T-helper 22 cell (primary cell): Measurements from ENCODE around the gene DPAGT1.
"Not testable (repeated sequence)": the region's sequence is repeated elsewhere in the genome, so short reads cannot be mapped to it uniquely, and the experiment has no call there.

Experiments
- DNase-seq: peaks from one replicate; pipeline ENCODE4 v3.0.0-alpha.2; 2020; ENCODE audit warnings: low read depth

The DPAGT1 gene

DNA sequence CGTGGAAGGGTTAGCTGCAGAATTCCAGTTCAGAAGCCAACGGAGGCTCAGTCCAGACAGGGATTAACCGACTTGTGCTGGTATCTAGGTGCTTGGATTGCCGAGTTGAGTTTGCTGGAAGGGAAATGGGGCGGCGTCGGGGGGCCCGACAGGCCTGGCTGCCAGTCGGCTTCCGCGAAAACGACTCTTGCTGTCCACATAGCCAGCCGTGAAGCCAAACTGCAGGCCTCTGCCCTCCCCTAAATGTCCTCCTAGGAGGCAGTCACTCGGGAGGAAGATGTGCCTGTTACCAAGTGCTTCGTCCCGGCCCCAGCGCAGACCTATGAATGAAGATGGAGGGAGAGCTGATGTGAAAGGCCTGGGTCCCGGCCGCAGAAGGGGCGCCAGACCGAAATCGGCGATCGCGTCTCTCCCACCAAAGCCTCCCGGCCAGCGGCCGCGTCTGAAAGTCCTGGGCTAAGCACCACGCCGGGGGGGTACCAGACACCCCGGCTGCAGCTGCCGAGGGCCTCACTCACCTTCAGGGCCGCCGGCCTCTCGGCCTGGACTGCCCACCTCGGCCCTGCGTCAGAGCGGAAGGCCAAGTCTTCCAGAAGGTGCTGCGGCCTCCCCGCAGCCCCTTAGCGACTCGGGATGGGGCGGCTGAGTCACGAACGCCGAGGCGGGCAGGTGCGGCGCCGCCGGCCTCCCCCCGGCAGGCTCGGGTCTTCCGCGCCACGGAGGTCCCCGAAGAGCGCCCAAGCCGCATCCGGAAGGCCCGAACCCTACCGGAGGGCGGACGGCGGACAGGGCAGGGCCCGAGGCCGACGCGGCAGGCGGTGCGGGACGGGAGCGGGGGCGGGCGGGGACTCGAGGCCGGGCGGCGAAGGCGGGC, 7.5 kb downstream of the DPAGT1 start:
- no peak for DNase-seq

DNA sequence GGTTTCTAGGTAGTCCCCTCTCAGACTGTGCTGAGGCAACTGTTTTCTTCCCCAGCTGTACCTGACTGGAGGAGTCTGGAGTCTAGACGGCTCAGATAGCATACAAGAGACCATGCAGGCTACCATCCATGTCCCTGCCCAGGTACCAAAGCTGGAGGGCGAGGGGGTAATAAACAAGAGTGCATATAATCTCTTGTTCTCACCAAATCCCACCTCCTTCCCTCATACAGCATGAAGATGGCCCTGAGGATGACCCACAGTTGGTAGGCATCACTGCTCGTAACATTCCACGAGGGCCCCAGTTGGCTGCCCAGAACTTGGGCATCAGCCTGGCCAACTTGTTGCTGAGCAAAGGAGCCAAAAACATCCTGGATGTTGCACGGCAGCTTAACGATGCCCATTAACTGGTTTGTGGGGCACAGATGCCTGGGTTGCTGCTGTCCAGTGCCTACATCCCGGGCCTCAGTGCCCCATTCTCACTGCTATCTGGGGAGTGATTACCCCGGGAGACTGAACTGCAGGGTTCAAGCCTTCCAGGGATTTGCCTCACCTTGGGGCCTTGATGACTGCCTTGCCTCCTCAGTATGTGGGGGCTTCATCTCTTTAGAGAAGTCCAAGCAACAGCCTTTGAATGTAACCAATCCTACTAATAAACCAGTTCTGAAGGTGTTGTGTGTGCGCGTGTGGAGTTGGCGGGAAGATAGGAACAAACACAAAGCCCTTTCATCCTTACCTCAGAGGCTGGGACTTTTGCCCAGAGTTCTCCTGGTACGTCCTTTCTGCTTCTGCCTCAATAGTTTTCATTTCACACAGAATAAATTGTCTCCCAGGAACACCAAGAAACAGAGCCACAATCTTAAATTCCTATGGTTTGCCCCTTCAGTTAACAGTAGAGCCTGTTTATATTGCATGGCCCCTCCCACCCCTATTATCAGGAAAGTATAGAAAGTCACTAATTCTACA, 8.5 kb downstream of the DPAGT1 start:
- DNase-seq = no peak

DNA sequence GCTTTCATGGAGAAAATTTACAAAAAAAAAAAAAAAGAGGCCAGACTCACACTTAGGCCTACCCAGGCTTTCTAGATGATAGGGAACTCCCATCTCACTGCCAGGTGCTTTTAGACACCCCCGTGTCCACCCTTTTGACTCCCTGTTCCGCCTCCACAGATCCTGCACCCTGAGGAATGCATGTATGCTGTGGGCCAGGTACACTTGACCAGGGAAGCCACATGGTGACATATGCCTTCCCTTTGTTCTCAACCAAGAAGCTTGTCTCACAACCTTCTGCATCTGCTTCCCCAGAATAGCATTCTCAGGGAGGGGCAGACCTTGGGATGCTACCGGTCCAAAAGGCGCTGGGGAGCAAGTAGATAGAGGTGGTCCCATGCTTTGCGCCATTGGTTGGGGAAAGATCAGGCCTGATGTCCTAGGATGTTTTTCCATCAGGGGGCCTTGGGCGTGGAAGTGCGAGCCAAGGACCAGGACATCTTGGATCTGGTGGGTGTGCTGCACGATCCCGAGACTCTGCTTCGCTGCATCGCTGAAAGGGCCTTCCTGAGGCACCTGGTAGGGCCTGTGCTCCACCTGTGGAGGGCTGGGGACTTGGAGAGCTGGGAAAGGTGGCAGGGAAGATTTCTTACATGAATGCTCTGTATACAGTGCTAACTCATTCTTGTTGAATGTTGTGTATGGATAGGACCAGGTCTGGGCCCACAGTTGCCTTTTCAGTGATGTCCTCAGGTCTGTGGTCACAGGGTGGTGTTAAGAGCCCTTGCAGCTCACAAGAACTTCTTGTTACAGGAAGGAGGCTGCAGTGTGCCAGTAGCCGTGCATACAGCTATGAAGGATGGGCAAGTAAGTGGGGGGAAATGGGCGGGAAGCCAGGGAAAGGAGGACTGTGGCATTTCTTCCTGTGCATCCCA, 9.4 kb downstream of the DPAGT1 start:
- DNase-seq = no peak

DNA sequence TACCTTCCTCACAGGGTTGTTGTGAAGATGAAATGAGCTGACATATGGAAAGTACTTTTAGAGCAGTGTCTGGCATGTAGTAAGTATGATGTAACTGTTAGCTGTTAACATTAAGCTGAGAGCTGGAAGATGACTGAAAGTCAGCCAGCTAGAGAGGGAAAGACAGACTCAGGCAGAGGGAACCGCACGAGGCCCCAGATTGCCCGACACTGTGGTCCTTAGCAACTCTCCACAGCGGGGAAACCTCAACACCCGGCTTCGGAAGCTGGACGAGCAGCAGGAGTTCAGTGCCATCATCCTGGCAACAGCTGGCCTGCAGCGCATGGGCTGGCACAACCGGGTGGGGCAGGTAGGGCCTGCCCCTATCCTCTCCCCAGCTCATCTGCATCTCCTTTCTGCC, 10.5 kb downstream of the DPAGT1 start:
- no peak for DNase-seq

DNA sequence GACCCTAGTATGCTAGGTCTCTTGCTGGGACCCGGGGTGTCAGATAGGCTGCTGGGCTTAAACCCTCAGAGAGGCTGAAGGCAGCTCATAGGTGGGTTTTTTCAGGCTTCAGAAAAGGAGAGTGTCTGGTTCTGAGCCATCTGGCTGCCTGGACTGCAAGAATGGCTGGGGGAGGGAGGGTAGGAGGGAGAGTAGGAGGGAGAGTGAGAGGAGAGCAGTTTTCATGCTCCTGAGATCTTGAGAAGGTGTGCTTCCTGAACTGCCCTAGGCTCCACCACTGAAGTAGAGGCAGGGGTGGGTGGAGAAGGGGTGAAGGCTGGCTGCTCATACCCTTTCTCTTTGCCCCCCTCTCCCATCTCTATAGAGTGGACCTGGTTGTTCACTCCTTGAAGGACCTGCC, 12.3 kb downstream of the DPAGT1 start:
- no peak for DNase-seq

DNA sequence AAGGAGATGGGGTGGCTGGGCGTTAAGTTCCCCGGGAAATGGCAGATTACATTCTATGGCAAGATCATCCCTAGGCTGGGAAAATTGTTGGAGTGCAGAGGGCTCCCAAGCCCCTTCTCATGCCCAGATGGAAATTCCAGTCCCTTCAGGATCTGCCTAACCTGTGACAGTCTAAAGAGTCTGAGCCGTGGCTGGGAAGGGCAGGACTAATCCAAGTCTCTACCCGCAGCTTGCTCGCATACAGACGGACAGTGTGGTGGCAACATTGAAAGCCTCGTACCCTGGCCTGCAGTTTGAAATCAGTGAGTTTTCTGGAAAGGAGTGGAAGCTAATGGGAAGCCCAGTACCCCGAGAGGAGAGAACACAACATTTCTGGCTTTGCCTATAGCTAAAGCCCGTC, 13.2 kb downstream of the DPAGT1 start:
- no peak for DNase-seq

DNA sequence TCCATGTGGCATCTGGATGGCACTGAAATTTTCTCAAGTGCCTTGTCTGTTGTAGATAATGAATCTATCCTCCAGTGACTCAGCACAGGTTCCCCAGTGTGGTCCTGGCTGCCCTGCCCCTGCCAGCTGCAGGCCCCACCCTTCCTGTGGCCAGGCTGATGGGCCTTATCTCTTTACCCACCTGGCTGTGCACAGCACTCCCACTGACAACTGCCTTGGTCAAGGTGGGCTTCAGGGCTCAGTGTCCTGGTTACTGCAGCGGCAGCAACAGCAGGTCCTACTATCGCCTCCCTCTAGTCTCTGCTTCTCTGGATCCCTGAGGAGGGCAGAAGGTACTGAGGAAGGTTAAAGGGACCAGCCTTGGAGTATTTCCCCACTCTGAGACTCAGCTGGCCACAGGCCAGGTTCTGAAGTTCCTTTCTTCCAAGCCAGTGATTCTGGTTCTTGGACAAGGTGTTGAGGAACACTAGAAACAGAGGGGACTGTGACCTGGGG, 13.9 kb downstream of the DPAGT1 start:
- DNase-seq = no peak

DNA sequence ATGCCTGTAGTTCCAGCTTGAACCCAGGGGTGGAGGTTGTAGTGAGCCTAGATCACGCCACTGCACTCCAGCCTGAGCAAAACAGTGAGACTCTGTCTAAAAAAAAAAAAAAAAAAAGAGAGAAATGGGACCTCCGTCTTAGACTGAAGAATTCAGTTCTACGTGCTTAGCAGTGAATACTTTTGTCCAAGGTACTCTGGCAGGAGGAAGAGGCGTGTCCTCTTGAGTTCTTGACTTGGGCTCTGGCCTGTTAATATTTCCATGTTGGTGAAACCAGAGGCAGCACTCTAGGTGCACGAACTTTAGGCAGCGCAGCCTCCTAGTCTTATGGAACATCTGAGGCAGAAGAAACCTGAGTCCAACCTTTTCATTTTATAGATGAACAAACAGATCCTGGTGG, 14.5 kb downstream of the DPAGT1 start:
- no peak for DNase-seq

DNA sequence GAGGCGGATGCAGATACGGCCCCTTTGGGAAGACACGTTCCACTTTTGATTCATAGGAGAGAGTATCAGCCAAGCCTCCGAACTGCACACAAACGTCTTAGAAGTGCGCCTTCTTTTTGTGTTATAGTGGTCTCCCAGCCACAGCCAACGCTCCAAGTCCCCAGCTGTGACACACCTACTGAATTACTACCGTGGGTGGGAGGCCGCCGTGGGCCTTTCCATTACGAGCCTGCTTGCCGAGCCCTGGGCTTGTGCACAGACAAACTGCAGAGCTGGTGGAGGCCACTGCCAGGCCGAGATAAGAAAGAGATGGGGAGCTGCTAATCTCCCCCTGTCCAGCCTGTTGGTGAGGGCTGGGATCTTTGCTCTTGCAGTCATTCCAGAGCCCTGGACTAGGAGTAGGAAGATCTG, 16.2 kb downstream of the DPAGT1 start:
- no peak for DNase-seq

DNA sequence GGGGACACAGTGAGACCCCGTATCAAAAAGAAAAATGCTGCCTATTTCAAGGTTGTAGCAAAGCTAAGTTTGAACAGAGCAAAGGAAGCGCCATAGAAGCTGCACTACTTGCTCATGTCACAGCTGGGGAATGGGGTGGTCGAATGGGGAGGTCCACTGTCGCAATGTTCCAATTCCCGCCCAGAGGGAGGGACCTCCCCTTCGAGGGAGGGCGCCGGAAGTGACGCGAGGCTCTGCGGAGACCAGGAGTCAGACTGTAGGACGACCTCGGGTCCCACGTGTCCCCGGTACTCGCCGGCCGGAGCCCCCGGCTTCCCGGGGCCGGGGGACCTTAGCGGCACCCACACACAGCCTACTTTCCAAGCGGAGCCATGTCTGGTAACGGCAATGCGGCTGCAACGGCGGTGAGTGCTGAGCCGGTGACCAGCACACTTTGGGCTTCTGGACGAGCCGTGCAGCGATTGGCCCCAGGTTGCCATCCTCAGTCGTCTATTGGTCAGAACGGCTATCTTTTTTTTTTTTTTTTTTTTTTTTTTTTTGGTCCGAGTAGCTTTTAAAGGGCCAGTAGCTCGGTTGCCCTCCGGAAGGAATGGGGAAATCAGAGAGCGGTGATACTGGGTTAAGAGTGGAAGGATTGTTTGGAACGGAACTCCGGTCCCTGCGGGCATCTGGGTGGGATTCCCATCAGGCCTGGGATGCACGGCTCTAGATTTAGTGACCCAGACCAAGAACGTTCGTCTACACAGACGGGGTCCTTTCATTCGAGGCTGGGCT, 16.8 kb downstream of the DPAGT1 start, which contains the start of gene HMBS:
HMBS (plus strand) TSS at position 219 of the 774 bp plus-strand sequence; CDS start at position 372, 153 bp downstream.
- peak; percentile 88 for DNase-seq

DNA sequence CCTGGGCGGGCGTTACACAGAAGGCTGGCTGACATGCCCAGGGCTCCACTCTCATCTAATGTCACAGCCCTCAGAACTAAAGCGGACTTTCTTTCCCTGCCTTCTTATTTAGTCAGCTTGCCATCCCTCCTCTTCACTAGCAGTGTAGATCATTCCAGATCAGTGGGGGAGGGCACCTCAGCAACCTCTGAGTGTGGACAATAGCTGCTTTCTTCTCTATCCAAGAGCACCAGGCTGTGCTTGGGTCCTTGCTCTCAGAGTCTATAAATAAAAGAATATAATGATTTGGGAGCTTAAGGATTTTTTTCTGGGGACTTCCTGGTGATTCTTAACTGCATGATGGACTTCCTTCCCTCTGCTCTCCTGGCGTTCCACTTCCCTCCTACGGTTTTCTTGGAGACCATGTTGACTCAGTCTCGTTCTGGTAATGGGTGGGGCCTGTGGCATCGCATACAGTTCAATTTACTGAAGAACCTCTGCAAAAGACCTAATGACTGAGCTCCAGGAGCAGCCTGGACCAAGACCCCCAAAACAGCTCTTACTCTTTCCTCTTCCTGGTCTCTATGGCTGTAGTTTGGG, 19.9 kb downstream of the DPAGT1 start:
- DNase-seq = no peak

DNA sequence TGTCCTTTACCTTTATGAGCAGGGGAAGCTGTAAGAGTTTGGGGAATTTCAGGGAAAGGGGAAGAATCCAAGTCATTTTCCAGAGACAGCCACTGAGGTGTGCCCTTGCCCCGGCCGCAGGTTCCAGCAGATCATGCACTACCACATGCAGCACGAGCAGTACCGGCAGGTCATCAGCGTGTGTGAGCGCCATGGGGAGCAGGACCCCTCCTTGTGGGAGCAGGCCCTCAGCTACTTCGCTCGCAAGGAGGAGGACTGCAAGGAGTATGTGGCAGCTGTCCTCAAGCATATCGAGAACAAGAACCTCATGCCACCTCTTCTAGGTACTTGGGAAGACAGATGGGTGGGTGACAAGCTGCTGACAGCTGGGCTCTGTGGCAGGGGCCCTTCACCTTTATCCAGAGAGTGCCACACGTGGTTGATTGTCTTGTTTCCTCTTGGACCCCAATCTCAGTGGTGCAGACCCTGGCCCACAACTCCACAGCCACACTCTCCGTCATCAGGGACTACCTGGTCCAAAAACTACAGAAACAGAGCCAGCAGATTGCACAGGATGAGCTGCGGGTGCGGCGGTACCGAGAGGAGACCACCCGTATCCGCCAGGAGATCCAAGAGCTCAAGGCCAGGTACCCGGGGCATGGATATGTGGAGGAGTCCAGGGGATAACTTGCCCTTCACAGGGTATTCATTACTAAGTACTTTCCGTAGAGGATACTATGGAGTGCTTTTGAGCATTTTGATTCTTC, 22.8 kb downstream of the DPAGT1 start:
- DNase-seq = no peak

DNA sequence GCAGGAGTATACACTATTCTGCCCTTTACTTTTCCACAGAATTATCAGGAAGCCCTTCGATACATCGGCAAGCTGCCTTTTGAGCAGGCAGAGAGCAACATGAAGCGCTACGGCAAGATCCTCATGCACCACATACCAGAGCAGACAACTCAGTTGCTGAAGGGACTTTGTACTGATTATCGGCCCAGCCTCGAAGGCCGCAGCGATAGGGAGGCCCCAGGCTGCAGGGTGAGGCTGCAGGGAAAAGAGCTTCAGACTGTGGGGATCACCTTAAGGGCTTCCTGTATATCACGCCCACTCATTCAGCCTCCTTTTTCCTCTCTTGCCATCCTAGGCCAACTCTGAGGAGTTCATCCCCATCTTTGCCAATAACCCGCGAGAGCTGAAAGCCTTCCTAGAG, 23.8 kb downstream of the DPAGT1 start:
- no peak for DNase-seq

DNA sequence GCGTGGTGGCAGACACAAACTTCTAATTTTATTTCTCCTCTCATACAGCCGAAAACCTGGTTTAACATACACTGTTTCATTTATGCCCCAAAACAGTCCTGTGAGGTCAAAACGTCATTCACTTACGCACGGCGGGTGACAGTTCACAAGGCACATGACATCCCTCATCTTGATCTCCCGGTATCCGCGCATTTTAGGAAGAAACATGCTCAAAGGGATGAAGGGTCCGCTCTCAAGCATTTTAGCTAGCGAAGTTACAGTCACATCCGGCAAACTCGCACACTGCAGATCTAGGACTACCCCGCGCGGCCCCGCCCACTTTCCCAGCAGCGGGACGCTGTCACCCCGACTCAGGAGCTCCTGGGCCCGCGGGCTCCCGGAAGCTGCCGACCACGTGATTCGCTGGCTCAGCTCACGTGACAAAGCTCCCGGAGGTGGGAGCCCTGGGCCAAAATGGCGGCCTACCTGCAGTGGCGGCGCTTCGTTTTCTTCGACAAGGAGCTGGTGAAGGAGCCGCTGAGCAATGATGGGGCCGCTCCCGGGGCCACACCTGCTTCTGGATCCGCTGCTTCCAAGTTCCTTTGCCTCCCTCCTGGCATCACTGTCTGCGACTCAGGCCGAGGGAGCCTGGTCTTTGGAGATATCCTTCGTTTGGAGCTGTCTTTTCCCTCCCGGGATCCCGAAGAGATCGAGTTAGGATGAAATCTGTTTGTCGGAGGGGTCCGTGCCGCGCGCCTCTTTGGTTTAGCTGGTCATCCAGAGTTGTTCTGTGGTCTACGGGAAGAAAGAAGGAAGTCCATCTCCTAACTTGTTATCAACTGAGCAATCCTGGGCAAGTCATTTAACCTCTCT, 34.1 kb downstream of the DPAGT1 start, which contains the start of gene VPS11:
VPS11 (plus strand) TSS at position 448 of the 852 bp plus-strand sequence; CDS start at position 454, 6 bp downstream.
- DNase-seq = peak; percentile 98

DNA sequence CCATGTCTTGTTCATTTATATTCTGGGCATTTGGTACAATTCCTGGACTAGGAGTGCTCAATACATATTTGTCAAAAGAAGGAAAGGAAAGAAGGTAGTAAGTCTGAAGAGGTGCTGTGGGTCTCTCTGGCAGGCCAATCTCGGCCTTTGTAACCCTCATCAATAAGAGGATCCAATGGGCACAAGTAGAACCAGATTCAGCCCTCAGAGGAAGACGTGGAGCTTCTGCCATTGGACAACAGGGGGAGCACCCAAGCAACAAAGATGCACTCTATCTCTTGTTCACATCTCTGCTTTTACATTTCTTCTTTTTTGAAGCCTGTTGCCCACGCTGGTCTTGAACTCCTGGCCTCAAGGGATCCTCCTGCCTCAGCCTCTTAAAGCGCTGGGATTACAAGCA, 36.3 kb downstream of the DPAGT1 start:
- no peak for DNase-seq

DNA sequence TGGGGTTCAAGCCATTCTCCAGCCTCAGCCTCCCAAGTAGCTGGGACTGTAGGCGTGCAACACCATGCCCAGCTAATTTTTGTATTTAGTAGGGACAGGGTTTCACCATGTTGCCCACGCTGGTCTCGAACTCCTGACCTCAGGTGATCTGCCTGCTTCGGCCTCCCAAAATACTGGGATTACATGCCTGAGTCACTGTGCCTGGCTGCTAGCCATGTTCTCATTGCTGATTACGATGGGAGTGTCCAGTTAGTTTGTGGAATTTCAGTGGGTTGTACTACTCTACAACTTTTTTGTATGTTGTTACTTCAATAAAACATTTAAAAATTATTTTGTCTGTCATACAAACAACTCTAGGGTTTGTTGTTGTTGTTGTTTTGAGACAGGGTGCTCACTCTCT, 38.9 kb downstream of the DPAGT1 start:
- DNase-seq = no peak

DNA sequence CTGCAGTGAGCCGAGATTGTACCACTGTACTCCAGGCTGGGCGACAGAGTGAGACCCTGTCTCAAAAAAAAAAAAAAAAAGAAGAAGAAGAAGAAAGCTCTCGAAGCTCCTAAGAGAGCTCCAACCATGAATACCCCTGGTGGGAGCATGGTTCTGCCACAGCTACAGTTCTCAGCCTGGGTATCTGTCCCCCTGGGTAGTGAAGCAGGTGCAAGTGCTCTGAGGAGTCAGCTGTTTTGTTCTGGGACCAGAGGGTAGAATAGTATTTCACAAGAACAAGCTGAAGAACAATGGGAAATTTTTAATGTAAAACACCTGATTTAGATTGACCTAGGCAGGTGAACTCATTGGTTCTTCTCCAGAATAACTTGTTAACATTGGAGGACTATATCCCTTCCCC, 40.4 kb downstream of the DPAGT1 start:
- DNase-seq = no peak

DNA sequence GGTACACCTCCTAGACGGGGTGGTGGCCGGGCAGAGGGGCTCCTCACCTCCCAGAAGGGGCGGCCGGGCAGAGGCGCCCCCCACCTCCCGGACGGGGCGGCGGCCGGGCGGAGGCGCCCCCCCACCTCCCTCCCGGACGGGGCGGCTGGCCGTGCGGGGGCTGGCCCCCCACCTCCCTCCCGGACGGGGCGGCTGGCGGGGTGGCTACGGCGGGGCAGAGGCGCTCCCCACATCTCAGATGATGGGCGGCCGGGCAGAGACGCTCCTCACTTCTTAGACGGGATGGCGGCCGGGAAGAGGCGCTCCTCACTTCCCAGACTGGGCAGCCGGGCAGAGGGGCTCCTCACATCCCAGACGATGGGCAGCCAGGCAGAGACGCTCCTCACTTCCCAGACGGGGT, 42.5 kb downstream of the DPAGT1 start:
- DNase-seq = not testable (repeated sequence)
